Colon (tissue), 2 donors: ENCODE results near the gene SOX10.

Experiments used
- FAIRE-seq: peaks from 2 replicates; lab custom pipeline; 2012; peaks lifted over from hg19 to GRCh38; lab: Jason Lieb, UNC
- donor health status: control.
- donor health status: control.

SOX10 gene

GRCh38 chr22:37930270-37930951, 53.9 kb downstream of the SOX10 start:
- FAIRE-seq, result no peak

- FAIRE-seq, result no peak
Observed at GRCh38 chr22:37929390-37929789, 55.0 kb downstream of the SOX10 start.

- FAIRE-seq, result no peak
Observed at GRCh38 chr22:37927637-37927936, 56.8 kb downstream of the SOX10 start.

- FAIRE-seq, result no peak
Observed at GRCh38 chr22:37926771-37927636, 57.4 kb downstream of the SOX10 start.

GRCh38 chr22:37926358-37926757, 58.0 kb downstream of the SOX10 start:
- FAIRE-seq, result no peak

GRCh38 chr22:37925767-37926166, 58.6 kb downstream of the SOX10 start:
- no peak for FAIRE-seq

GRCh38 chr22:37925330-37925729, 59.0 kb downstream of the SOX10 start:
- no peak for FAIRE-seq

- no peak for FAIRE-seq
Observed at GRCh38 chr22:37924386-37925065, 59.8 kb downstream of the SOX10 start.

GRCh38 chr22:37923927-37924326, 60.4 kb downstream of the SOX10 start:
- FAIRE-seq, result no peak
